ENCODE results near the gene ATXN7L2. TPM values are rescaled to one million over a fixed set of nuclear protein-coding genes. Genes with fewer than 3 reads are reported as not detected.
"Not testable (repeated sequence)": the region's sequence is repeated elsewhere in the genome, so short reads cannot be mapped to it uniquely, and the experiment has no call there.

Gene ATXN7L2
- total and polyA plus RNA-seq, 8 donors: 4.7 to 11.7 (median 8.1) TPM

- no peaks in the 10 kb centered on the region for H3K9me3 ChIP-seq
- no peak for DNase-seq
- peaks cover 22 to 94% of the 10 kb centered on the region in 2 donors for H3K27me3 ChIP-seq
- intact Hi-C loops (cut with DNase I): no loop called here
- H3K36me3 ChIP-seq: no peaks in the 10 kb centered on the region
- ATAC-seq: no peak
- H3K27ac ChIP-seq: no peak overlapping the region
- no peak for TF ChIP-seq CTCF (IDR thresholded peaks at IDR 0.05)
- no peak overlapping the region for H3K4me3 ChIP-seq
- H3K4me1 ChIP-seq: peaks cover 3 to 15% of the 10 kb centered on the region in 2 donors
Observed at GRCh38 chr1:109468903-109469302, 14.8 kb upstream of the ATXN7L2 start.

GRCh38 chr1:109470245-109470644, 13.5 kb upstream of the ATXN7L2 start:
- ATAC-seq: no peak

GRCh38 chr1:109472779-109473178, 10.9 kb upstream of the ATXN7L2 start:
- DNase-seq: no peak
- peaks cover 0 to 63% of the 10 kb centered on the region in 2 donors for H3K27me3 ChIP-seq
- ATAC-seq: no peak

More at GRCh38 chr1:109470245-109470644, 13.5 kb upstream of the ATXN7L2 start:
- H3K27ac ChIP-seq: no peak overlapping the region
- peaks cover 12 to 81% of the 10 kb centered on the region in 2 donors for H3K27me3 ChIP-seq
- no peaks in the 10 kb centered on the region for H3K36me3 ChIP-seq
- DNase-seq: no peak
- no peaks in the 10 kb centered on the region for H3K9me3 ChIP-seq
- no peak for TF ChIP-seq CTCF (IDR thresholded peaks at IDR 0.05)
- no peak overlapping the region for H3K4me3 ChIP-seq
- H3K4me1 ChIP-seq: peaks cover 3 to 15% of the 10 kb centered on the region in 2 donors
- intact Hi-C loops (cut with DNase I): no loop called here

GRCh38 chr1:109473284-109474057, 10.2 kb upstream of the ATXN7L2 start:
- H3K36me3 ChIP-seq; H3K4me3 ChIP-seq; DNase-seq; H3K27ac ChIP-seq; ATAC-seq; H3K4me1 ChIP-seq; H3K9me3 ChIP-seq; intact Hi-C loops (cut with DNase I): not testable (repeated sequence)
- H3K27me3 ChIP-seq: peaks cover 0 to 56% of the 10 kb centered on the region in 2 donors

More at GRCh38 chr1:109472779-109473178, 10.9 kb upstream of the ATXN7L2 start:
- no peaks in the 10 kb centered on the region for H3K36me3 ChIP-seq
- intact Hi-C loops (cut with DNase I): no loop called here
- no peaks in the 10 kb centered on the region for H3K9me3 ChIP-seq
- no peak for TF ChIP-seq CTCF (IDR thresholded peaks at IDR 0.05)
- no peak overlapping the region for H3K4me3 ChIP-seq
- no peaks in the 10 kb centered on the region for H3K4me1 ChIP-seq
- no peak overlapping the region for H3K27ac ChIP-seq

GRCh38 chr1:109474697-109475096, 9.0 kb upstream of the ATXN7L2 start:
- Histone ChIP-seq H3K27ac (no peak overlapping the region), H3K27me3 (peaks cover 0 to 46% of the 10 kb centered on the region in 2 donors), H3K36me3 (no peaks in the 10 kb centered on the region), H3K9me3 (no peaks in the 10 kb centered on the region), H3K4me3 (no peak overlapping the region), H3K4me1 (no peaks in the 10 kb centered on the region)
- intact Hi-C loops (cut with DNase I): no loop called here
- ATAC-seq (no peak), DNase-seq (no peak)
- TF ChIP-seq CTCF (IDR thresholded peaks at IDR 0.05): no peak
